Subcutaneous adipose tissue (tissue), 4 donors: ENCODE measurements around the gene REV3L. TPM values are rescaled to one million over a fixed set of nuclear protein-coding genes. Genes with fewer than 3 reads are reported as not detected.

Experiments
- CTCF ChIP-seq: fragments of 450-650 bp; IDR thresholded peaks from one replicate; pipeline ENCODE4 v1.5.1; 2016; ENCODE audit warnings: low read depth, mild to moderate bottlenecking, control low read depth, antibody characterized with exemption, moderate library complexity
- total RNA-seq, 4 donors: library from RNA; depleted of rRNA; stranded (reverse); fragments of >200 nt; gene quantifications; one replicate each; pipeline ENCODE4 v1.1.0, GENCODE V29; 2016

Gene REV3L
- total RNA-seq, 4 donors from 2014 or later: 94.7 to 140 (median 106) TPM

DNA sequence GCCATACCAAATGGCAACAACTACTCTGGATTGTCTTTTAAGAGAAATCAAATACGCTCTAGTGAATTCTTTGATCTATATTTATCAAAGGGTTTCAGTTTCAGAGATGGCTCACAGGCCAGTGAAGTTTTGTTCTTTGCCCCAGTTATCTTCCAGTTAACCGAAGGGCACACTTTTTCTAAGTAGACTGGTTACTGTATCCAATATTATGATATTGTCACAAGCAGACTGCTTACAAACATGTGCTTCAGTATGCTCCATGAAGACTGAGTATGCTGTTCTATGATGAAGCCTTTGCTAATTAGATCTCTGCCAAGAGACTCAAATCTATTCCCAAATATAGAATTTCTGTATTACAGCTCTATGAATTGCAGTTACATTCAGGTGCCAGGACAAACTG lies 181.1 kb downstream of the REV3L start:
- no peak for TF ChIP-seq CTCF

DNA sequence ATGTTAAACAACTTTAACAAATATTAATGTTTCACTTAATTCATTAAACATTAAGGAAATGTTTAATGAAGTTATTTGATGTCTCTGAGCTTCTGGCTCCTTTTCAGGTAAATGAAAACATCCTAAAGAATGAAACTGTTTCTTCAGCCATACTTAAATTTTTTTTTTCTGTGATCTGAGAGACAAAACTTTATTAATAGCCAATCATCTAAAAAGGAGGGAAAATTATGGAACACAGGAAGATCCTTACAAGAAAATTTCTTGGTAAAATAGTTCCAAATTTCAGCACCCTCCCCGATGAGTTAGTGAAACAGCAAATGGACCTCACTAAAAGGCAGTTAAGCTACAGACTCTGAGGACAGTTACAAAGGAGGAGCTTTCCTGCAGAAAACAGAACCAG lies 185.2 kb downstream of the REV3L start:
- TF ChIP-seq CTCF: no peak

DNA sequence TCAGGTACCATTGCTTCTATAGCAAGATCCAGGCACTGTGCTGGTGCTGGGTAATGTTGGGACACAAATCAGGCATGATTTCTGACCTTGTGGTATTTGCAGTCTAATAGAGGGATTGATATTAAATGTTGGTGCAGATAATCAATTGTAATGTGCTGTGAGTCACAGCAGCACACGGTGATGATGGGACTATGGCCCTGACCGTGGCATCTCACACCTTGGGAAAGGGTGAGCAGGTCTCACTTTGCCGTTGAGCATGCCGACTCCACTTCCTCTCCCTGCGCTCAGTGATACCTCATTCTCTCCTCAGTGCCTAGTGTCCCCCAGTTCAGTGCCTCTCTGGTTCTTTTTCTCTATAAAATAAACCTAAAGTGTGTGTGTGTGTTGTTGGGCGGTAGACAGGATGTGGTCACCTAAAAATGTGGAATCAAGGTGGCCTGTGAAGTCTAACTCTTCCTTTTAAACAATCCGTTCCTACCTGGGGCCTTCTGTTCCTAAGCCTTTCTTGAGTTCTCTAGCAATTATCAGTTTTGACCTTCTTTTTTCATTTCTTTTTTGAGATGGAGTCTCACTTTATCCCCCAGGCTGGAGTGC lies 188.5 kb downstream of the REV3L start:
- no peak for TF ChIP-seq CTCF

DNA sequence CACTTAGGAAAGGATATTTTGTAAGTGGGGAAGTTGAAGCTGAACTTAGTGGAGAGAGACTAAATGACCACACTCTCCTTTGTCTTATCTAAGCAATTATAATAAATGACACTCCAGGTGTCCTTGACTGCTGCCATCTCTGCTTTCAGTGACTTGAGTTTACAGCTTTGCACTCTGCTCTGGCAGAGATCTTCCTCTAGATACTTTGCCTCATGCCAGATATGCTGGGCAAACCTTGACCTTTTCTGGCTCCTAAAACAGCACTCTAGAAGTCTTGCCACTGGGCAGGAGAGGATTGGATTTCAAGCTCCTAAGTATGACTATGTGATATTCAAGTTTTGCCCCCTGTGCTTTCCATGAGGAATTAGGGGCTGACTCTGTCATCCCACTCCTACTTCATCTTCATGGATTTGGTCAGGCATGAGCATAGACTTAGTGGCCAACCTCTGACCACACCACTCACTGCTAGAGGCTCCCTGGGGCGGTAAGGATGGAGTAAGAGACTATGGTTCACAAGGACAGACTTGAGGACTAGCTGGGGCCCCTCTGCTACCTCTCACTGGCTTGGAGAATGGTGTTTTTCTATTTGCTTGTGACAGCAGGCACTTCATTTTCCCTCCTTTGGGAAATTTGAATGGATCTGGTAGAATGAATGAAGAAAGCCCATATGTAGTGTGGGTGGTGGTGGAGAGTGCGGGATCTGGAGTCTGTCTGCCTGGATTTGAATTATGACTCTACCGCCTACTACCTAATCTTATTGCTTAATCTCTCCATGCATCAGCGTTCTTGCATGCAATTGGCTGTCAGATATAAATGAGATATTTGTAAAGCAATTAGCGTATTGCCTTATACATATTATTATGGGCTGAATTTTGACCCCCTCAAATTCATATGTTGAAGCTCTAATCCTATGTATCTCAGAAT lies 191.4 kb downstream of the REV3L start:
- TF ChIP-seq CTCF: no peak

- no peak for TF ChIP-seq CTCF
Measured at GRCh38 chr6:111283707-111284106, 199.3 kb downstream of the REV3L start.

DNA sequence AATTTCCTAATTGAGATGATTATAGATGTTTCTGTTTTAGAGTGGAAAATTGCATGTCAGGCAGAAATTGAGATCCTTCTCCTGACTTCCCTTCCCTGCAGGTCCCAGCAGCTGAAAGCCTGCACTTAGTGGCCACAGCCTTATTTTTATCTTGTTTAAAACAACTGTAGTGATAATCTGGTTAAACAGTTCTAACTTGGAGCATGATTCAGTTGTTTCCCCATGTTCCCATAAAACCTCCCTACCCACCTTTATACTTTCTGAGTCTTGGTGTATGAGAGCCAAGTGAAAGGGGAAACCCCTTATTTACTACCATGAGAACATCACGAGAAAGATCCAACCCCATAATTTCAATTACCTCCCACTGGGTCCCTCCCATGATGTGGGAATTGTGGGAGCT lies 200.5 kb downstream of the REV3L start:
- TF ChIP-seq CTCF: no peak

DNA sequence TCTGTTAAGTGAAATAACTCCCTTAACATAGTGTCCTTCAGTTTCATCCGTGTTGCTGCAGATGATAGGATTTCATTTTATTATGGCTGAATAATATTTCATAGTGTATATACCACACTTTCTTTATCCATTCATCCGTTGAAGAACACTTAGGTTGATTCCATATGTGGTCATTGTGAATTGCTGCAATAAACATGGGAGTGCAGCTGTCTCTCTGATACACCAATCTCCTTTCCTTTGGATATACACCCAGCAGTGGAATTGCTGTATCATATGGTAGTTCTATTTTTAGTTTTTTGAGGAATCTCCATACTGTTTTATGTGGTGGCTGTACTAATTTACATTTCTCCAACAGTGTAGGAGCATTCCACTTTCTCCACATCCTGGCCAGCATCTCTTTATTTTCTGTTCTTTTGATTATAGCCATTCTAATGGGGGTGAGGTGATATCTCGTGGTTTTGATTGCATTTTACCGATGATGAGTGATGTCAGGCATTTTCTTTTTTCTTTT lies 202.5 kb downstream of the REV3L start:
- TF ChIP-seq CTCF: no peak
